ENCODE data around the gene EPN2.
"Not testable (repeated sequence)": the region's sequence is repeated elsewhere in the genome, so short reads cannot be mapped to it uniquely, and the experiment has no call there.

GRCh38 chr17:19218914-19219313 lies 18.3 kb upstream of the EPN2 start:
- TF ChIP-seq CTCF (conservative IDR thresholded peaks at IDR 0.05); EZH2 (IDR thresholded peaks at IDR 0.05; ENCODE audit: low read depth): not testable (repeated sequence)

Data from PC-9 (cell line).